Measurements from ENCODE around the gene SMG6.

Gene SMG6

GRCh38 chr17:2083613-2084035 is 220.0 kb downstream of the SMG6 start:
- TF ChIP-seq ESRRG (CRISPR knock-in tag; IDR thresholded peaks at IDR 0.05), result no peak
- 0 out of 2 replicates have a peak, but pooled peaks have one; percentile 0 for TF ChIP-seq PPARA (CRISPR knock-in tag; IDR thresholded peaks at IDR 0.05; ENCODE audit: borderline replicate concordance)
- ATAC-seq, result no peak

GRCh38 chr17:2082003-2082781 is 221.4 kb downstream of the SMG6 start:
- ATAC-seq, result no peak
- peak; percentile 91 for TF ChIP-seq TSHZ2 (CRISPR knock-in tag; IDR thresholded peaks at IDR 0.05)
- no peak for TF ChIP-seq ESRRG (CRISPR knock-in tag; IDR thresholded peaks at IDR 0.05)
- no peak for TF ChIP-seq POU6F1 (CRISPR knock-in tag; IDR thresholded peaks at IDR 0.05; ENCODE audit: borderline replicate concordance, low read depth)
- no peak for TF ChIP-seq TOX (CRISPR knock-in tag; IDR thresholded peaks at IDR 0.05; ENCODE audit: borderline replicate concordance)
- TF ChIP-seq ZC3H10 (CRISPR knock-in tag; IDR thresholded peaks at IDR 0.05), result no peak
- no peak for TF ChIP-seq PATZ1 (CRISPR knock-in tag; IDR thresholded peaks at IDR 0.05; ENCODE audit: borderline replicate concordance)
- no peak for TF ChIP-seq ISL1 (CRISPR knock-in tag; IDR thresholded peaks at IDR 0.05)
- no peak for TF ChIP-seq CSRNP3 (CRISPR knock-in tag; IDR thresholded peaks at IDR 0.05)
- no peak for TF ChIP-seq CSDC2 (CRISPR knock-in tag; IDR thresholded peaks at IDR 0.05)
- no peak; the same call in 1 of the 2 replicates for TF ChIP-seq SNAI2 (CRISPR knock-in tag; IDR thresholded peaks at IDR 0.05)
- TF ChIP-seq CREB5 (CRISPR knock-in tag; IDR thresholded peaks at IDR 0.05; ENCODE audit: low read depth), result no peak
- no peak for TF ChIP-seq OSR1 (CRISPR knock-in tag; IDR thresholded peaks at IDR 0.05)
- peak; percentile 87 for TF ChIP-seq TCF4 (CRISPR knock-in tag; IDR thresholded peaks at IDR 0.05; ENCODE audit: borderline replicate concordance)
- no peak for TF ChIP-seq ZFP3 (CRISPR knock-in tag; IDR thresholded peaks at IDR 0.05)
- TF ChIP-seq RARB (CRISPR knock-in tag; IDR thresholded peaks at IDR 0.05), result no peak
- TF ChIP-seq ZNF565 (CRISPR knock-in tag; conservative IDR thresholded peaks at IDR 0.05; ENCODE audit: low read depth), result no peak
- TF ChIP-seq GLIS3 (CRISPR knock-in tag; IDR thresholded peaks at IDR 0.05), result 0 out of 2 replicates have a peak, but pooled peaks have one; percentile 10
- no peak for TF ChIP-seq ZNF8 (CRISPR knock-in tag; IDR thresholded peaks at IDR 0.05)
- peak; percentile 66; the same call in 1 of the 2 replicates for TF ChIP-seq BACH2 (CRISPR knock-in tag; IDR thresholded peaks at IDR 0.05; ENCODE audit: borderline replicate concordance)
- TF ChIP-seq ZFP30 (CRISPR knock-in tag; IDR thresholded peaks at IDR 0.05), result no peak
- peak; percentile 82 for TF ChIP-seq PPARA (CRISPR knock-in tag; IDR thresholded peaks at IDR 0.05; ENCODE audit: borderline replicate concordance)
- TF ChIP-seq ZNF70 (CRISPR knock-in tag; IDR thresholded peaks at IDR 0.05), result peak; percentile 73
- TF ChIP-seq ARNTL (CRISPR knock-in tag; IDR thresholded peaks at IDR 0.05; ENCODE audit: borderline replicate concordance, low read depth), result no peak
